ENCODE data around the gene SLC7A4.

The SLC7A4 gene

GRCh38 chr22:20982563-20982882 is 49.8 kb downstream of the SLC7A4 start:
- DNase-seq, result no peak

GRCh38 chr22:20981787-20982562 is 50.4 kb downstream of the SLC7A4 start, which contains the start of gene LZTR1:
Gene LZTR1, plus strand, starts transcription at chr22:20982297. Its CDS starts 75 bp downstream, at chr22:20982372.
- DNase-seq, result no peak

DNA sequence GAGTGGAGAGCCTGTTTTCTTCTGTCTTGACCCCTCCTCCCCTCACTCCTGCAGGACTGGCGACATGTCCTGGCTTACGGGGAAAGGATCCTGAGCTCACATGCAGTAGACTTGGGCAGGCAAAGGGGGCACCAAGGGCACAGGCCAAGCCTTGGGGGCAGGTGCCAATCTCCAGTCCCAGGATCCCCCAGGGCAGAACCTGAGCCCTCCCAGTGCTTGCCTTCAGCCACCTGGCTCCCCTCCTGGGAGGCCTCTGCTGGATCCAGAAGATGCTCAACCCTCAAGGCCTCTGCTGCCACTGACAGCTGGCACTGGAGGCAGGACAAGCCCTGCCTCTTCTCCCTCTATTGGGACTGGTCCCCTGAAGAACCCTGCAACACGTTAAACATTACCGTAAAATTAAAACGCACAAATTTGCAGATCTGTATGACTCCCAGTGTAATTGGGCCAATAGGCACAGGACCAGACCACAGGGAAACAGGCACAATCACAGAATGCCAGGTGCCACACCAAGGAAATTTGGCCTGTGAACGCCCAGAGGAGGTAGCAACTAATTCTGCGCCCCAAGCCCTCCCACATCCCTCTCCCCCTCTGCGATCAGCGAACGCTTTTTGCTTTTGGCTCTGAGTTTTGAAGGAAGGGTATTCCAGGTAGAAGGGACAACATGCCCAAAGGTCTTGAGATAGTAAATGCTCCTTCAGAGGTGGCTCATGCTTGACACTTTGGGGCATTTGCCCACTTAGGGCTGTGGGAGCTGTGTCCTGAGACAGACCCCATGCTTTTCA is 51.2 kb downstream of the SLC7A4 start:
- DNase-seq, result no peak

DNA sequence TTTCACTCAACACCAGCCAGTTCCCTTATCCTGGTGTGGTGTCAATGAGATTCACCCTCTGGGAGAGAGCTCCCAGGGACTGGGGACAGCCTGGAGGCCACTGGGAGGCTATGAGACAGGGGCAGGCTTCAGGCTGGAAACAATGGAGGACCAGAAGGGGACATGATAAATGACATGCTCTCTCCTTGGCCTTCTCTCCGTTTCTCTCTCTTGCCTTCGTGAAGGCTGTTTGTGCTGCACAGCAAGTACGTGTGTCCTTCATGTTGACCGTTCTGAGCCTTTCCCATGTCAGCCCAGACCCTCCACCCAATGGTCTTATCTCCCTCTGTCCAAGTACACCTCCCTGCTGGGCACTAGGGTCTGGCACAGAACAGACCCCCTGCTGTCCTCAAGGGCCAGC is 51.8 kb downstream of the SLC7A4 start:
- DNase-seq, result no peak

GRCh38 chr22:20979940-20980453 is 52.4 kb downstream of the SLC7A4 start:
- no peak for DNase-seq

DNA sequence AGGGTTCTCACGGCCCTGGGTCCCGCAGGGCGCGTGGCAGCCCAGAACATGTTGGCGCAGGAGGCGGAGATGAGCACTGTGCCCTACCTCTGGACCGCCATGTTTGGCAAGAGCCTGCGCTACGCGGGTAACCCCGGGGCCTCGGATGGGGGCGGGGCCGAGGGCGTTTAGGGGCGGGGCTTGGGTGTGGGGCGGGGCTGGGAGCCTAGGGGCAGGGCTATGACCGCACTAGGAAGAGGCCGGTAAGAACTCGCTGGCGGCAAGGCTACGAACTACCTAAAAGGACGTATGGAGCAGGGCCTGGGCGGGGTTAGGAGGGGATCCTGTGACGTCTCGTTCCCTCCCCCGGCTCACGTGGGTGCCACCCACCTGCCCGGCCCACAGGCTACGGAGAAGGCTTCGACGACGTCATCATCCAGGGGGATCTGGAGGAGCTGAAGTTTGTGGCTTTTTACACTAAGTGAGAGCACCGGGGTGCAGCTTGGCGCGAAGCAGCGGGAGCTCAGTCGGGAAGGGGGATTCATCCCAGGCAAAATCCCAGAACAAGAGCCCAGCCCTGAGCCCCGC is 53.0 kb downstream of the SLC7A4 start:
- DNase-seq, result no peak
